Measurements from ENCODE around the gene GPC6.

DNA sequence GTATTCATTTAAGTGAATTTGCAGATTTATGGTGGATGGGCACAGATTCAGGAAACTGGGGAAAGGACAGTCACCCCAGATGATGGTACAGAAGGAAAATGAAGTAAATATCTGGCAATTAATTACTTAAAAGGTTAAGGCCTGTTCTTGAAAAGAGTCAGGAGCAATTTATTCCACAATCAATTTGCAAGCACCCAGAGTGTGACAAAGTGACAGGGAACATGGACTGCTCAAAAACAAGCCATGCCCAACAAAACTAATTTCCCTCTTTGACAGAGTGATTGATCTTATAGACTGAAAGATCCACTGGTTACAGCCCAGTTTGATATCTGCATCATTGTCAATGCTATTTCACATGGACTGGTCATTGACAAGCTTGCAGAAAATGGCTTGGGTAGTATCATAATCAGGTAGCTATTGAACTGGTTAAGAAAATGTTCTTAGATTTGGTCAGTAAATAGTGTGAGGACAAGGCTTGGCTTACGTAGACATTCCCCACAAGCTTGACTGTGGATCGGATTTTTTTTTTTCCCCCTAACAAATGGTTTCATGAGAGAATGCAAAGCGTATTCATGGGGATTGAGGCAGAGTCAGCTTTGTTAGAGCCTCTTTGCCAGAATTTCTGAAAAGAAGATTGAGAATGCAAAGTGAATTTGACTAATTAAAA lies 584.6 kb downstream of the GPC6 start:
- TF ChIP-seq CTCF (IDR thresholded peaks at IDR 0.05) = no peak
- TF ChIP-seq POLR2A (IDR thresholded peaks at IDR 0.05) = no peak
- no peak for TF ChIP-seq POLR2AphosphoS5 (IDR thresholded peaks at IDR 0.05; ENCODE audit: insufficient read depth in 1 of 2, low read depth in 1 of 2)

Measured in vagina (tissue), 2 donors.